Suprapubic skin (tissue), 3 donors: ENCODE data around the gene PRICKLE2.

Experiments used
- POLR2AphosphoS5 ChIP-seq, 3 donors: sonication (generic); formaldehyde crosslinking; IDR thresholded peaks; one replicate each; pipeline ENCODE4 v1.6.1; 2017; ENCODE audit warnings: antibody characterized with exemption in 3 of 3
- TF ChIP-seq, protein P1 (sequence below), 2 donors: fragments of 200-600 bp in 1 of 2; fragments of 450-650 bp in 1 of 2; sonication (generic) in 1 of 2; IDR thresholded peaks; one replicate each; pipeline ENCODE4 v1.5.1; 2016 to 2019; ENCODE audit warnings: antibody characterized with exemption in 2 of 2, mild to moderate bottlenecking in 1 of 2, moderate library complexity in 1 of 2

DNA sequence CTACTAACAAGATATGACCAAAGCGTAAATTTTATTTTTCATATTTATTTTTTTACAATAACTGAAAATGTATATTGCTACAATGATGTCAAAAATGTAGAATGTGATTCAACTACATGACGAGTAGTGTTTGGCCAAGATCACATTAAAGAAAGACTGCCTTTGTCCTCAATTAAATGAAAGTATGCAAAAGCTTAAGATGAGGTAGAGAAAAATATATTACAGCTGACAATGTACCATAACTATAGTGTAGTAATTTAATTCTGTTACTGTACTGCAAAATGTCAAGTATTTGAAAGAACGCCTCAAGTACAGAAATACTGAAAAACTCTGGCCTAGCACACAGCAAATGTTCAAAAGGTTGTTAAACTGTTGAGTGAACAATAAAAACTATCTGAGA lies 9.7 kb downstream of the PRICKLE2 start:
- no peak for TF ChIP-seq POLR2AphosphoS5 (IDR thresholded peaks at IDR 0.05)
- TF ChIP-seq, protein P1, sequence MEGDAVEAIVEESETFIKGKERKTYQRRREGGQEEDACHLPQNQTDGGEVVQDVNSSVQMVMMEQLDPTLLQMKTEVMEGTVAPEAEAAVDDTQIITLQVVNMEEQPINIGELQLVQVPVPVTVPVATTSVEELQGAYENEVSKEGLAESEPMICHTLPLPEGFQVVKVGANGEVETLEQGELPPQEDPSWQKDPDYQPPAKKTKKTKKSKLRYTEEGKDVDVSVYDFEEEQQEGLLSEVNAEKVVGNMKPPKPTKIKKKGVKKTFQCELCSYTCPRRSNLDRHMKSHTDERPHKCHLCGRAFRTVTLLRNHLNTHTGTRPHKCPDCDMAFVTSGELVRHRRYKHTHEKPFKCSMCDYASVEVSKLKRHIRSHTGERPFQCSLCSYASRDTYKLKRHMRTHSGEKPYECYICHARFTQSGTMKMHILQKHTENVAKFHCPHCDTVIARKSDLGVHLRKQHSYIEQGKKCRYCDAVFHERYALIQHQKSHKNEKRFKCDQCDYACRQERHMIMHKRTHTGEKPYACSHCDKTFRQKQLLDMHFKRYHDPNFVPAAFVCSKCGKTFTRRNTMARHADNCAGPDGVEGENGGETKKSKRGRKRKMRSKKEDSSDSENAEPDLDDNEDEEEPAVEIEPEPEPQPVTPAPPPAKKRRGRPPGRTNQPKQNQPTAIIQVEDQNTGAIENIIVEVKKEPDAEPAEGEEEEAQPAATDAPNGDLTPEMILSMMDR (IDR thresholded peaks at IDR 0.05): no peak
